HUES64 (cell line): ENCODE data around the gene CNN2.
A peak's percentile ranks its signal among the peaks of the same experiment; 100 is the strongest.

Experiments used
- H3K27ac ChIP-seq: 2 replicates; pipeline ENCODE4 v1.7.0; 2013; ENCODE audit warnings: low read depth, low read length, inconsistent platforms
- H3K27me3 ChIP-seq: 2 replicates; pipeline ENCODE4 v1.6.1; 2013; ENCODE audit warnings: mild to moderate bottlenecking, low read length; ENCODE audit not compliant: insufficient read depth
- H3K36me3 ChIP-seq: 2 replicates; pipeline ENCODE4 v1.6.1; 2013; ENCODE audit warnings: mild to moderate bottlenecking, low read length; ENCODE audit not compliant: insufficient read depth
- H3K4me1 ChIP-seq: 2 replicates; pipeline ENCODE4 v1.6.1; 2013; ENCODE audit warnings: mild to moderate bottlenecking, low read length, moderate library complexity; ENCODE audit not compliant: insufficient read depth
- H3K4me3 ChIP-seq: 2 replicates; pipeline ENCODE4 v1.5.1; 2013; ENCODE audit warnings: mild to moderate bottlenecking, low read length, moderate library complexity
- H3K9ac ChIP-seq: 2 replicates; pipeline ENCODE4 v1.6.1; 2013; ENCODE audit warnings: mild to moderate bottlenecking, low read depth, low read length
- H3K9me3 ChIP-seq: 2 replicates; pipeline ENCODE4 v1.6.1; 2013; ENCODE audit warnings: low read depth, low read length; ENCODE audit not compliant: insufficient read depth
- WGBS: fragments of 150-250, 120-280 bp; methylation state at CpG from one replicate; pipeline ENCODE4 v1.1.7; 2013; ENCODE audit warnings: missing lambda C conversion rate; 5-methylcytosine and 5-hydroxymethylcytosine counted together

Gene CNN2

DNA sequence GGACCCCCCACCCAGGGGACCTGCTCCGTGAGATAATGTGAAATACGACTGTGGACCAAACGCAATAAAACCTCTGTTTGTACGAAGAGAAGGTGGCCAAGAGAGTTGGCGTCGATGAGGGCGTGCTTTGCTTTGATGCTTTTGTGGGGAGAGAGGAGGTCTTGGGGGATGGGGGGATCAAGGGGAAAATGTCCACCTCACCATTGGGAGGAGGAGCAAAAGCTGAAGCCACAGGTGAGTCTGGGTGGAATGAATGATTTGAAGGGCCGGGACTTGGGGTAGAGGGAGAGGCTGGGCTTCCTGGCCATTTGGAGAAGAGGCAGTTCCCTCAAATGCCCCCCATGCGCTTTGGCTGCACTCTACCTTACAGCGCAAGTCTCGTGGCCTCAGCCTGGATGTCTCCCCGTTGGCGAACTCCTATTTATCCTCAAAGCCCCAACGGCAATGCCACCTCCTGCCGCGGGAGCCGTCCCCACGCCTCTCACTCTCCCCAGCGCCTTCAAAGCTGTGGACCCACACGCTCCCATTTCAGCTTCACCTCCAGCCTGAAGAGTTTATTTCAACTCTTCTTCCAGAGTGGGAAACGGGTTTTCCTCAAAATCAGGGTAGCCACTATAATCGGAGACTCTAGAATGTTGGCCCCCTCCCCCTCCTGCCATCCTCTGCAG lies 12.7 kb downstream of the CNN2 start:
- 52% methylated on average over 22 of the region's 22 CpGs for WGBS
- Histone ChIP-seq H3K36me3 (peaks cover 32% of the 10 kb centered on the region), H3K27me3 (no peaks in the 10 kb centered on the region), H3K27ac (peak overlapping the region; percentile 74), H3K4me3 (peak overlapping the region; percentile 73), H3K9me3 (no peaks in the 10 kb centered on the region), H3K9ac (peak overlapping the region; percentile 43; the same call in 1 of the 2 replicates), H3K4me1 (no peaks in the 10 kb centered on the region)

DNA sequence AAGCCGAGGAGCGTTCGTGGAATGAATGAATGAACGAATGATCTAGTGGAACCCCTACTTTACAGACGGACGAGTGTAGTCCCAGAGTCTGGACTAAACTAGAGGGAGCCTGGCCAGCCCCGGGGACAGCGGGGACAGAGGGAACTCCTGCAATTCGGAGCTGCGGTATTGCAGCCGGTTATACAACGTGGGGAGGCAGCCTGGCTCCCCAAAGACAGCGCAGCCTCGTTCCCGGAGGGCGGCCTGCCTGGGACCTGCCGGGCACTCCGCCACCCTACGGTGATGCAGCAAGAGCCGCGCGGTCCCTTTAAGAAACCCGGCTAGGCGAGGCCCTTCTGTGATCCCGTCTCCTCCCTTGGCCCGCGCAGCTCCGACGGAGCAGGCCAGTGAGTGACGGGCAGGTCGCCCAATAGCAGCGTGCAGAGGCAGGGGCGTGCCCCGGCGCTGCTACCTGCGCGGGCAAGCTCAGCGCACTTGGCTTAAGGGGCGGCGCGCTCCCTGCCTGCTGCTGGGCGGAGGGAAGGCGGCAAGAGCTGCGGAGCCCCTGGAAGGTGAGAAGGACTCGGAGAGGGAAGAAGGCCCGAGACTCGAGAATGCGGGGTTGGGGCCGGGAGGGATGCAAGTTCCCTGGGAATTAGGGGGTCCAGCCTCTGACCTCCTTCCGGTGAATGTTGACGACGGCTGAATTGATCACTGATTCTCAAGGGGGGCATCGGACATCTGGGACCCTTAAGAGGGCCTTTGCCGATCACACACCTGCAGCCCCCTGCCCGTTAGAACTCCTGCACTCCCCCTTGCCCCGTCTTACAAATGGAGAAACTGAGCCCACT lies 13.5 kb downstream of the CNN2 start, which contains the start of gene ABCA7:
ABCA7 (plus strand) TSS at position 462 of the 830 bp plus-strand sequence. CDS start 1,255 bp downstream, outside the sequence.
- peaks cover 32% of the 10 kb centered on the region for H3K36me3 ChIP-seq
- no peaks in the 10 kb centered on the region for H3K4me1 ChIP-seq
- H3K4me3 ChIP-seq: peak within 1 kb of the TSS; percentile 73
- H3K9ac ChIP-seq: peak within 1 kb of the TSS; percentile 43
- H3K9me3 ChIP-seq: no peaks in the 10 kb centered on the region
- peak within 1 kb of the TSS; percentile 74 for H3K27ac ChIP-seq
- H3K27me3 ChIP-seq: no peaks in the 10 kb centered on the region
- 2% methylated on average over 56 of the region's 56 CpGs for WGBS

DNA sequence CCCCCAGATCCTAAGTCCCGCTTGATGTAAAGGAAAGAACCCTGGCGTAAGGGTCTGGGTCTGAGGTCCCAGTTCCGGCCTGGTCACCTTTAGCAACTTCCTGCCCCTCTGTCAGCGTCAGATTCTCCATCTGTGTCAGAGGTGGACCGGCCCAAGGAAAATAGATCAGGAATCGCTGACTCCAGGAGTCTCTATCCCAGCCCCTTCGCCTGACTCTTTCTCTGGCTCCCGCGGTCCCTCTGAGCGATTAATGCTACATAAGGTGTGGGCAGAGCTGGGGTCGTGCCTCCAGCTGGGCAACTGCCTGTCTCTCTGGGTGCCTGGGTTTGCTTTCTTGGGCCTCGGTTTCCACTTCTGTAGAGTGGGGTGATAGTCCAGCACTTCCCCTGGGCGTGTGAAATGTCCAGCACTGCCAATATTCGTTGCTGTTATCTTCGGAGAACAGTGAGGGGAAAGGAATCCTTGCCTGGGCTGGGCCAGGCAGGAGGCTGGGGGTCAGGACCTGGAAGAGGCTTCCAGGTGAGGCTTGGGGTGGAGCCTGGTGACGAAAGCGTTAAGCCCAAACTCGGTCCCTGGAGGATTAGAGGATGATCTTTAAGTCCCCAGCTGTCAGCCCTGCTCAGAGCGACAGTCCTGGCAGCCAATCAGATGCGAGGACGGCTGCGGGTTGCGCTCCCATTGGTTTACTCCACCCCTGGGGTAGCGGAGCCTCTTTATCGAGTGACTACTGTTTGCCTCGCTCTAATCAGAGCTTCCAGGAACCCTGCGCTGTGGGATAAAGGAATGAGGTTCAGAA lies 14.3 kb downstream of the CNN2 start:
- Histone ChIP-seq H3K9ac (peak overlapping the region; percentile 42), H3K27ac (peak overlapping the region; percentile 5; the same call in 1 of the 2 replicates), H3K27me3 (no peaks in the 10 kb centered on the region), H3K9me3 (no peaks in the 10 kb centered on the region), H3K36me3 (peaks cover 25% of the 10 kb centered on the region), H3K4me1 (no peaks in the 10 kb centered on the region), H3K4me3 (peak overlapping the region; percentile 73)
- WGBS: 5% methylated on average over 27 of the region's 27 CpGs

DNA sequence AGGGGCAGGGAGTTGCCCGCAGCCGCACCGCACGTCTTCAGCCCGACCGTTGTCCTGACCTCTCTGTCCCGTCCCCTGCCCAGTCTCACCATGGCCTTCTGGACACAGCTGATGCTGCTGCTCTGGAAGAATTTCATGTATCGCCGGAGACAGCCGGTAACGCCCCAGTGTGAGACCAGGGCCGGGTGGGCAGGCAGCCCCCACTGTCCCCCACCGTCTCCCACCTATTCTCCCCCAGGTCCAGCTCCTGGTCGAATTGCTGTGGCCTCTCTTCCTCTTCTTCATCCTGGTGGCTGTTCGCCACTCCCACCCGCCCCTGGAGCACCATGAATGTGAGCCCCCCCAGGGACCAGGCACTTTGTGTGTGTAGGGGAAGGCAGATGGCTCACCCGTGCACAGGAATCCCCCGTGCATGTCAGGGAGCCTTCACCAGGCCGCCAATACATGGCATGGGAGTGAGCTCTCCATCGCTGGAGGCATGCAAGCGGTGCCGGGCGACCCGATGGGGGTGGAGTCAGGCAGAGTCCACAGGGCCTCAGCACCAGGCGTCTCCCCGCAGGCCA lies 14.9 kb downstream of the CNN2 start:
- 56% methylated on average over 26 of the region's 26 CpGs for WGBS
- no peaks in the 10 kb centered on the region for H3K9me3 ChIP-seq
- H3K4me1 ChIP-seq: no peaks in the 10 kb centered on the region
- no peak overlapping the region for H3K9ac ChIP-seq
- peaks cover 18% of the 10 kb centered on the region for H3K36me3 ChIP-seq
- no peak overlapping the region for H3K27ac ChIP-seq
- peak overlapping the region; percentile 73 for H3K4me3 ChIP-seq
- no peaks in the 10 kb centered on the region for H3K27me3 ChIP-seq

DNA sequence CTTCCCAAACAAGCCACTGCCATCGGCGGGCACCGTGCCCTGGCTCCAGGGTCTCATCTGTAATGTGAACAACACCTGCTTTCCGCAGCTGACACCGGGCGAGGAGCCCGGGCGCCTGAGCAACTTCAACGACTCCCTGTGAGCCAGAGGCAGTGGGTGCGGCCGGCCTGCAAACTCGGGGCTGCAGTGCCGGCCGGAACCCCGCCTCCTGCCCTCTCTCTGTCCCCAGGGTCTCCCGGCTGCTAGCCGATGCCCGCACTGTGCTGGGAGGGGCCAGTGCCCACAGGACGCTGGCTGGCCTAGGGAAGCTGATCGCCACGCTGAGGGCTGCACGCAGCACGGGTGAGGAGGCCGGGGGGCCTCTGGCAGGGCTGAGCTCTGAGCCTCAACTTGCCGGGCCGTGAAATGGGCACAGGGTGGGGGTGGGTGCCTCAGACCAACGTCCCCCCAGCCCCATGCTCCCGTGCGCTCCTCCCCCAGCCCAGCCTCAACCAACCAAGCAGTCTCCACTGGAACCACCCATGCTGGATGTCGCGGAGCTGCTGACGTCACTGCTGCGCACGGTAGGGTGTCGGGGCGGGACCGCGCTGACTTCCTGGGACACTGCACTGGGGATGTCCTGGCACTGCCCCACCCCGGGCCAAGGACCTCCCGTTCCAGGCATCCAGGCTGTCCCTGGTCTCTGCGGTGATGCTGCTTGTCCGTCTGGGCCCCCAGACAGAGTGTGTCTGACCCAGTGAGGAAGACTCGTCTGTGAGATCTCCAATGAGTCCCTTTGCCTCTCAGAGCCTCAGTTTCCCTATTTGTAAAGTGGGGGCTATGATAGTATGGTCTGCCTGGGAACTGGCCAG lies 15.7 kb downstream of the CNN2 start:
- Histone ChIP-seq H3K36me3 (peaks cover 12% of the 10 kb centered on the region), H3K27ac (no peak overlapping the region), H3K27me3 (no peaks in the 10 kb centered on the region), H3K4me3 (no peak overlapping the region), H3K4me1 (no peaks in the 10 kb centered on the region), H3K9ac (no peak overlapping the region), H3K9me3 (no peaks in the 10 kb centered on the region)
- WGBS: 91% methylated on average over 43 of the region's 43 CpGs

DNA sequence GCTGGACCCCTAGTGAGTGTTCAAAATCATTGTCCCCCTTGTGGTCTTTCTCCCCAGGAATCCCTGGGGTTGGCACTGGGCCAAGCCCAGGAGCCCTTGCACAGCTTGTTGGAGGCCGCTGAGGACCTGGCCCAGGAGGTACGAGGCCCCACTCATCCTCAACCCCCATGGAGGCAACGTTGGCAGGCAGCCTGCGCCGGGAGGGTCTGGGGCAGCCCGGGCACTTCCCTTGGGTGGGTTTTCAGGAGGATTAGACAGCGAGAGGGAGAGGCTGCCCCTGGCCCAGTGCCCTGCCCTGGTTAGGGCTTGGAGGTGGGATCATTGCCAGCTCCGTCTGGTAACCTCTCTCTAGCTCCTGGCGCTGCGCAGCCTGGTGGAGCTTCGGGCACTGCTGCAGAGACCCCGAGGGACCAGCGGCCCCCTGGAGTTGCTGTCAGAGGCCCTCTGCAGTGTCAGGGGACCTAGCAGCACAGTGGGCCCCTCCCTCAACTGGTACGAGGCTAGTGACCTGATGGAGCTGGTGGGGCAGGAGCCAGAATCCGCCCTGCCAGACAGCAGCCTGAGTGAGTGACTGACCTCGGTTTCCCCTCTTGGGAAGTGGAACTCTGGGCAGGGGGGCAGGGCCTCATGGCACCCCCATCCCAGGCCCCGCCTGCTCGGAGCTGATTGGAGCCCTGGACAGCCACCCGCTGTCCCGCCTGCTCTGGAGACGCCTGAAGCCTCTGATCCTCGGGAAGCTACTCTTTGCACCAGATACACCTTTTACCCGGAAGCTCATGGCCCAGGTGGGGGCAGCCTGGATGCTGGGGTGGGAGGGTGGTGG lies 16.5 kb downstream of the CNN2 start:
- H3K9me3 ChIP-seq: no peaks in the 10 kb centered on the region
- no peaks in the 10 kb centered on the region for H3K27me3 ChIP-seq
- no peak overlapping the region for H3K27ac ChIP-seq
- H3K4me3 ChIP-seq: no peak overlapping the region
- WGBS: 83% methylated on average over 23 of the region's 23 CpGs
- H3K9ac ChIP-seq: no peak overlapping the region
- peaks cover 6% of the 10 kb centered on the region for H3K36me3 ChIP-seq
- no peaks in the 10 kb centered on the region for H3K4me1 ChIP-seq

DNA sequence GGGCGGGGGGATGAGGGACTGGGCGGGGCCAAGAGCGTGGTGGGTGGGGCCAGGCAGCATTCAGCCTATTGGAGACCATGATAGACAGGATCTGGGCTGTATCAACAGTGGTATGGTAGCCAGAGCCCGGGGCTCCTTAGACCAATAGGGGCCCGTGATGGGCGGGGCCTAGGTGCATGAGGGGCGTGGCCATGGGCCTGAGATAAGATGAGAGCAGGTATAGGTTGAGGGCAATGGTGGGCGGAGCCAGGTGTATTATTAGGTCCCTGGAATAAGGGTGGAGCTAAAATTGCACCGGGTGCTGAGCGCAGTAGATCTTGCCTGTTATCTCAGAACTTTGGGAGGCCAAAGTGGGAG lies 18.8 kb downstream of the CNN2 start:
- Histone ChIP-seq H3K4me3 (no peak overlapping the region), H3K27me3 (no peaks in the 10 kb centered on the region), H3K4me1 (no peaks in the 10 kb centered on the region), H3K36me3 (no peaks in the 10 kb centered on the region), H3K27ac (no peak overlapping the region), H3K9me3 (no peaks in the 10 kb centered on the region), H3K9ac (no peak overlapping the region)
- WGBS: 72% methylated on average over 10 of the region's 10 CpGs

DNA sequence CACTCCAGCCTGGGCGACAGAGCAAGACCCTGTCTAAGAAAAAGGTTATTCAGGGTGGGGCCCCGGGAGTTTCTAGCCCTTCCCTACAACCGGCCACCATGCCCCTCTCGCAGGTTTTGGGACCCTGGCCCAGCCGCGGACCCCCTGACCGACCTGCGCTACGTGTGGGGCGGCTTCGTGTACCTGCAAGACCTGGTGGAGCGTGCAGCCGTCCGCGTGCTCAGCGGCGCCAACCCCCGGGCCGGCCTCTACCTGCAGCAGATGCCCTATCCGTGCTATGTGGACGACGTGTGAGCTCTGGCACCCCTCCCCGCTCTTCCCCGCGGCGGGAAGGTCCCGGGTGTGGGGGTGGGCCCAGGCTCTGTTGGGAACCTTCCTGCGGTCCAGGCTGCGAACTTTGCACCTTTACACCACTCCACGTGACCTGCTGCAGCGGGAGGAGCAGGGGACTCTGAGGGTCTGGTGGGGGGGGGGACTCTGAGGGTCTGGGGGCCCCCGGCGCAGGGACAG lies 19.8 kb downstream of the CNN2 start:
- Histone ChIP-seq H3K36me3 (no peaks in the 10 kb centered on the region), H3K4me1 (no peaks in the 10 kb centered on the region), H3K4me3 (no peak overlapping the region), H3K9ac (no peak overlapping the region), H3K27me3 (no peaks in the 10 kb centered on the region), H3K27ac (no peak overlapping the region), H3K9me3 (no peaks in the 10 kb centered on the region)
- whole genome bisulfite sequencing: 90% methylated on average over 33 of the region's 33 CpGs

DNA sequence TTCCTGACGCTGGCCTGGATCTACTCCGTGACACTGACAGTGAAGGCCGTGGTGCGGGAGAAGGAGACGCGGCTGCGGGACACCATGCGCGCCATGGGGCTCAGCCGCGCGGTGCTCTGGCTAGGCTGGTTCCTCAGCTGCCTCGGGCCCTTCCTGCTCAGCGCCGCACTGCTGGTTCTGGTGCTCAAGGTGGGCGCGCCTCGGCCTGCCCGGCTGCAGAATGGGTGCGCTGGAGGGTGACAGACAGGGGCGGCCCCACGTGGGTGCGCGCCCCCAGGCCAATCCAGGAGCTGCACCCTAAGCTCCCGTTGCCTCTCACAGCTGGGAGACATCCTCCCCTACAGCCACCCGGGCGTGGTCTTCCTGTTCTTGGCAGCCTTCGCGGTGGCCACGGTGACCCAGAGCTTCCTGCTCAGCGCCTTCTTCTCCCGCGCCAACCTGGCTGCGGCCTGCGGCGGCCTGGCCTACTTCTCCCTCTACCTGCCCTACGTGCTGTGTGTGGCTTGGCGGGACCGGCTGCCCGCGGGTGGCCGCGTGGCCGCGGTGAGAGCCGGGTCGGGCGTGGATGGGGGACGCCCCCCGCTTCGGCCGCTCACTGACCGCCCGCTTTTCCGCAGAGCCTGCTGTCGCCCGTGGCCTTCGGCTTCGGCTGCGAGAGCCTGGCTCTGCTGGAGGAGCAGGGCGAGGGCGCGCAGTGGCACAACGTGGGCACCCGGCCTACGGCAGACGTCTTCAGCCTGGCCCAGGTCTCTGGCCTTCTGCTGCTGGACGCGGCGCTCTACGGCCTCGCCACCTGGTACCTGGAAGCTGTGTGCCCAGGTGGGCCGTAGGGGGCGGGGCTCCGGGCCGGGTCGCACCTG lies 20.7 kb downstream of the CNN2 start:
- H3K4me1 ChIP-seq: no peaks in the 10 kb centered on the region
- H3K9me3 ChIP-seq: no peaks in the 10 kb centered on the region
- WGBS: 94% methylated on average over 77 of the region's 77 CpGs
- no peaks in the 10 kb centered on the region for H3K27me3 ChIP-seq
- no peak overlapping the region for H3K9ac ChIP-seq
- no peaks in the 10 kb centered on the region for H3K36me3 ChIP-seq
- H3K4me3 ChIP-seq: no peak overlapping the region
- no peak overlapping the region for H3K27ac ChIP-seq
